Pancreas (tissue), 10 donors: ENCODE measurements around the gene MMP15. TPM values are rescaled to one million over a fixed set of nuclear protein-coding genes. Genes with fewer than 3 reads are reported as not detected.

Experiments
- ATAC-seq, 4 donors: fragments of 200-7000 bp; cut with Tn5 transposase; one replicate each; pipeline versions ENCODE4 v1.8.0 to v1.9.1; 2020; ENCODE audit warnings: mild to moderate bottlenecking in 4 of 4, moderate library complexity in 4 of 4
- DNase-seq, 6 donors: peaks; one replicate each; pipeline ENCODE4 v3.0.0-alpha.2; 2020
- FAIRE-seq: peaks from 2 replicates; lab custom pipeline; 2012; peaks lifted over from hg19 to GRCh38; lab: Jason Lieb, UNC
- H3K27ac ChIP-seq, 4 donors: fragments of 200-600 bp; sonication (generic); 1 replicate in 3 of 4; 2 replicates in 1 of 4; pipeline versions ENCODE4 v1.5.0 to v1.8.0; 2020
- H3K27me3 ChIP-seq, 4 donors: fragments of 200-600 bp; one replicate each; pipeline ENCODE4 v1.8.0; 2021
- H3K36me3 ChIP-seq, 3 donors: fragments of 200-600 bp; sonication (generic) in 1 of 3; one replicate each; pipeline versions ENCODE4 v1.5.0 to v1.8.0; 2020 to 2021
- H3K4me1 ChIP-seq, 3 donors: fragments of 200-600 bp; one replicate each; pipeline ENCODE4 v1.8.0; 2021
- H3K4me3 ChIP-seq, 4 donors: fragments of 200-600 bp; sonication (generic) in 2 of 4; one replicate each; pipeline versions ENCODE4 v1.5.0 to v1.8.0; 2020 to 2021
- H3K9me3 ChIP-seq, 4 donors: fragments of 200-600 bp; one replicate each; pipeline ENCODE4 v1.8.0; 2021
- CTCF ChIP-seq, 4 donors: fragments of 200-600 bp; sonication (generic) in 3 of 4; IDR thresholded peaks; one replicate each; pipeline versions ENCODE4 v1.5.0 to v1.8.0; 2021; ENCODE audit warnings: antibody characterized with exemption in 4 of 4
- WGBS, 2 donors: extraction: QIAGEN DNeasy Blood & Tissue Kit; methylation state at CpG; one replicate each; pipeline ENCODE4 v1.1.7; 2013; 5-methylcytosine and 5-hydroxymethylcytosine counted together
- intact Hi-C, 3 donors: fragments of 100-400 bp; cut with DNase I; formaldehyde crosslinking; loops; one replicate each; pipeline versions ENCODE4 v1.11.1 to v1.14.2; 2022
- polyA plus RNA-seq, 2 donors: library from polyadenylated mRNA; stranded (reverse); fragments of 200-250 nt; gene quantifications; one replicate each; pipeline ENCODE4 v1.2.3, GENCODE V29; 2013
- total RNA-seq, 6 donors: library from RNA; stranded (reverse); fragmentation: NEBNext Ultra II Directional in 4 of 6; extraction: Animal tissue kit (Norgen Biotek cat#: 25700) in 4 of 6; gene quantifications; one replicate each; pipeline versions ENCODE4 v1.2.1 to v1.2.4, GENCODE V29; 2021 to 2023
- donor health status: healthy with polysubstance abuse.
- donor health status: DM: no; HTN: no; CAD: no; lungs with moderate emphysema.
- donor health status: DM: no; HTN: no; CAD: no.
- donor health status: control.
- donor health status: control.
- donor health status: Bipolar disorder and iron deficiency.
- donor health status: DM: yes; HTN: yes; CAD: no.
- donor health status: DM: no; HTN: no; CAD: no.
- donor health status: DM: no; HTN: no; CAD: no.
- donor health status: DM: yes; HTN: yes; CAD: no.

The MMP15 gene
- total and polyA plus RNA-seq, 8 donors = 11.2 to 30.2 (median 21.0) TPM

- Histone ChIP-seq H3K36me3 (no peaks in the 10 kb centered on the region), H3K4me3 (no peak overlapping the region), H3K4me1 (no peaks in the 10 kb centered on the region), H3K9me3 (no peaks in the 10 kb centered on the region), H3K27ac (no peak overlapping the region), H3K27me3 (no peaks in the 10 kb centered on the region)
- DNase-seq (no peak), ATAC-seq (no peak), FAIRE-seq (no peak)
- WGBS, 2 donors = 79% methylated on average over 13 of the region's 13 CpGs
- no peak for TF ChIP-seq CTCF (IDR thresholded peaks at IDR 0.05)
- intact Hi-C loops = no loop called here
These were observed 23.1 kb downstream of the MMP15 start for GRCh38 chr16:58048494-58049231.

- intact Hi-C loops = no loop called here
- TF ChIP-seq CTCF (IDR thresholded peaks at IDR 0.05) = no peak
- no peaks in the 10 kb centered on the region for H3K36me3 ChIP-seq
- no peak overlapping the region for H3K27ac ChIP-seq
- no peak overlapping the region for H3K4me3 ChIP-seq
- no peak for FAIRE-seq
- H3K27me3 ChIP-seq = no peaks in the 10 kb centered on the region
- no peak for ATAC-seq
- H3K4me1 ChIP-seq = no peaks in the 10 kb centered on the region
- WGBS, 2 donors = 78 to 84% methylated on average over 17 of the region's 17 CpGs
- no peak for DNase-seq
- H3K9me3 ChIP-seq = no peaks in the 10 kb centered on the region
These were observed 24.0 kb downstream of the MMP15 start for GRCh38 chr16:58049232-58050185.

GRCh38 chr16:58051296-58051695, 25.7 kb downstream of the MMP15 start:
- TF ChIP-seq CTCF (IDR thresholded peaks at IDR 0.05) = no peak
- Histone ChIP-seq H3K4me3 (no peak overlapping the region), H3K27me3 (no peaks in the 10 kb centered on the region), H3K4me1 (no peaks in the 10 kb centered on the region), H3K36me3 (no peaks in the 10 kb centered on the region), H3K9me3 (no peaks in the 10 kb centered on the region), H3K27ac (no peak overlapping the region)
- intact Hi-C loops = no loop called here
- 70 to 91% methylated on average over 2 of the region's 2 CpGs for WGBS, 2 donors
- DNase-seq = no peak
- no peak for ATAC-seq
- FAIRE-seq = no peak

GRCh38 chr16:58051821-58052603, 26.5 kb downstream of the MMP15 start:
- WGBS, 2 donors = 69 to 70% methylated on average over 10 of the region's 10 CpGs
- Histone ChIP-seq H3K27me3 (no peaks in the 10 kb centered on the region), H3K4me1 (no peaks in the 10 kb centered on the region), H3K4me3 (no peak overlapping the region), H3K27ac (no peak overlapping the region), H3K36me3 (no peaks in the 10 kb centered on the region), H3K9me3 (no peaks in the 10 kb centered on the region)
- no peak for ATAC-seq
- FAIRE-seq = no peak
- DNase-seq = no peak
- intact Hi-C loops = no loop called here
- TF ChIP-seq CTCF (IDR thresholded peaks at IDR 0.05) = no peak
